ENCODE measurements around the gene ZNF273. TPM values are rescaled to one million over a fixed set of nuclear protein-coding genes. Genes with fewer than 3 reads are reported as not detected.

ZNF273 gene
- polyA plus RNA-seq, 1 donor (not counting 4 experiments of a cell fraction or from before 2014, with no cell fraction given): 4.7 TPM

GRCh38 chr7:64951250-64951848 lies 48.3 kb downstream of the ZNF273 start:
- DNase-seq (ENCODE audit: low read depth, low spot score) (no peak), FAIRE-seq (no peak)
- H3K36me3 ChIP-seq (ENCODE audit: control insufficient read depth in 2 of 2, extremely low read depth in 1 of 2, insufficient read depth in 2 of 2, low read length in 2 of 2): no peaks in the 10 kb centered on the region
- peaks cover 1% of the 10 kb centered on the region for H3K9me3 ChIP-seq (ENCODE audit: control insufficient read depth, low read depth, low read length)
- TF ChIP-seq CTCF (optimal IDR thresholded peaks at IDR 0.05 in 1 of 3, IDR thresholded peaks at IDR 0.05 in 1 of 3, conservative IDR thresholded peaks at IDR 0.05 in 1 of 3; ENCODE audit: extremely low read depth in 1 of 3, insufficient read depth in 2 of 3, low read length in 3 of 3) (peak in 2 of 3 experiments; percentile 52 to 56), EZH2 (IDR thresholded peaks at IDR 0.05; ENCODE audit: low read length) (no peak)
- peaks cover 21% of the 10 kb centered on the region for H3K27me3 ChIP-seq (ENCODE audit: control insufficient read depth, extremely low read depth, insufficient read depth, low read length)
- no peaks in the 10 kb centered on the region for H3K9me1 ChIP-seq (ENCODE audit: control insufficient read depth, extremely low read depth, insufficient read depth, low read length)
- no peak overlapping the region for H2AFZ ChIP-seq (ENCODE audit: control insufficient read depth, low read length)
- H4K20me1 ChIP-seq (ENCODE audit: control insufficient read depth, extremely low read depth, insufficient read depth, low read length): no peaks in the 10 kb centered on the region
- no peak overlapping the region for H3K27ac ChIP-seq (ENCODE audit: control insufficient read depth, insufficient read depth, low read length)
- H3K4me3 ChIP-seq (ENCODE audit: control insufficient read depth in 2 of 3, extremely low read depth in 1 of 3, insufficient read depth in 2 of 3, low read depth in 1 of 3, low read length in 3 of 3): no peak overlapping the region
- dilution Hi-C loops (cut with MboI; ENCODE audit: extremely low pct_ligation_motif_present, low sequenced_read_pairs): no loop called here
- no peaks in the 10 kb centered on the region for H3K79me2 ChIP-seq (ENCODE audit: control insufficient read depth, insufficient read depth, low read length)
- no peak overlapping the region for H3K9ac ChIP-seq (ENCODE audit: control insufficient read depth, extremely low read depth, insufficient read depth, low read length)
- H3K4me1 ChIP-seq (ENCODE audit: control insufficient read depth, extremely low read depth, insufficient read depth, low read length): no peaks in the 10 kb centered on the region
- no peak overlapping the region for H3K4me2 ChIP-seq (ENCODE audit: control insufficient read depth, extremely low read depth, insufficient read depth, low read depth, low read length)

GRCh38 chr7:64959072-64959747 lies 56.1 kb downstream of the ZNF273 start:
- Histone ChIP-seq H3K36me3 (ENCODE audit: control insufficient read depth in 2 of 2, extremely low read depth in 1 of 2, insufficient read depth in 2 of 2, low read length in 2 of 2) (no peaks in the 10 kb centered on the region), H3K9me1 (ENCODE audit: control insufficient read depth, extremely low read depth, insufficient read depth, low read length) (no peaks in the 10 kb centered on the region), H2AFZ (ENCODE audit: control insufficient read depth, low read length) (no peak overlapping the region), H3K79me2 (ENCODE audit: control insufficient read depth, insufficient read depth, low read length) (no peaks in the 10 kb centered on the region), H3K27me3 (ENCODE audit: control insufficient read depth, extremely low read depth, insufficient read depth, low read length) (no peaks in the 10 kb centered on the region), H3K4me1 (ENCODE audit: control insufficient read depth, extremely low read depth, insufficient read depth, low read length) (no peaks in the 10 kb centered on the region), H3K27ac (ENCODE audit: control insufficient read depth, insufficient read depth, low read length) (no peak overlapping the region), H3K4me2 (ENCODE audit: control insufficient read depth, extremely low read depth, insufficient read depth, low read depth, low read length) (no peak overlapping the region), H3K9me3 (ENCODE audit: control insufficient read depth, low read depth, low read length) (peaks cover 1% of the 10 kb centered on the region), H4K20me1 (ENCODE audit: control insufficient read depth, extremely low read depth, insufficient read depth, low read length) (no peaks in the 10 kb centered on the region), H3K9ac (ENCODE audit: control insufficient read depth, extremely low read depth, insufficient read depth, low read length) (no peak overlapping the region), H3K4me3 (ENCODE audit: control insufficient read depth in 2 of 3, extremely low read depth in 1 of 3, insufficient read depth in 2 of 3, low read depth in 1 of 3, low read length in 3 of 3) (no peak overlapping the region)
- TF ChIP-seq EZH2 (IDR thresholded peaks at IDR 0.05; ENCODE audit: low read length) (no peak), CTCF (optimal IDR thresholded peaks at IDR 0.05 in 1 of 3, IDR thresholded peaks at IDR 0.05 in 1 of 3, conservative IDR thresholded peaks at IDR 0.05 in 1 of 3; ENCODE audit: extremely low read depth in 1 of 3, insufficient read depth in 2 of 3, low read length in 3 of 3) (no peak)
- dilution Hi-C loops (cut with MboI; ENCODE audit: extremely low pct_ligation_motif_present, low sequenced_read_pairs): no loop called here
- DNase-seq (ENCODE audit: low read depth, low spot score) (no peak), FAIRE-seq (no peak)
